Left lung (tissue), 10 donors: Measurements from ENCODE around the gene DUS1L. TPM values are rescaled to one million over a fixed set of nuclear protein-coding genes. Genes with fewer than 3 reads are reported as not detected.
A peak's percentile ranks its signal among the peaks of the same experiment; 100 is the strongest.

Experiments used
- ATAC-seq: fragments of 200-7000 bp; cut with Tn5 transposase; one replicate; pipeline ENCODE4 v1.9.1; 2020; ENCODE audit warnings: moderate library complexity
- DNase-seq, 4 donors: peaks; one replicate each; pipeline ENCODE4 v3.0.0-alpha.2; 2013 to 2020
- H3K27ac ChIP-seq, 2 donors: fragments of 200-600 bp; sonication (generic) in 1 of 2; one replicate each; pipeline versions ENCODE4 v1.5.0 to v1.8.0; 2020 to 2021
- H3K27me3 ChIP-seq, 2 donors: fragments of 200-600 bp; sonication (generic) in 1 of 2; one replicate each; pipeline versions ENCODE4 v1.5.0 to v1.8.0; 2020 to 2021
- H3K36me3 ChIP-seq, 2 donors: fragments of 200-600 bp; sonication (generic) in 1 of 2; one replicate each; pipeline versions ENCODE4 v1.5.0 to v1.8.0; 2020 to 2021
- H3K4me1 ChIP-seq, 2 donors: fragments of 200-600 bp; one replicate each; pipeline ENCODE4 v1.8.0; 2021
- H3K4me3 ChIP-seq, 2 donors: fragments of 200-600 bp; sonication (generic) in 1 of 2; one replicate each; pipeline versions ENCODE4 v1.5.0 to v1.8.0; 2020 to 2021; ENCODE audit warnings: mild to moderate bottlenecking in 1 of 2
- H3K9me3 ChIP-seq, 2 donors: fragments of 200-600 bp; sonication (generic) in 1 of 2; one replicate each; pipeline versions ENCODE4 v1.5.0 to v1.8.0; 2020 to 2021
- intact Hi-C, 2 donors: fragments of 100-400 bp; cut with DNase I; formaldehyde crosslinking; loops; one replicate each; pipeline versions ENCODE4 v1.11.2 to v1.14.2; 2022
- polyA plus RNA-seq, 6 donors: library from polyadenylated mRNA; unstranded; fragments of 120-200 nt; gene quantifications; one replicate each; pipeline ENCODE4 v1.2.1, GENCODE V29; 2013; ENCODE audit not compliant: insufficient read length in 6 of 6
- total RNA-seq, 2 donors: library from RNA; stranded (reverse); fragmentation: NEBNext Ultra II Directional; extraction: Animal tissue kit (Norgen Biotek cat#: 25700); gene quantifications; one replicate each; pipeline ENCODE4 v1.2.1, GENCODE V29; 2021
- TF ChIP-seq, protein P1 (sequence below), 2 donors: fragments of 200-600 bp; sonication (generic) in 1 of 2; IDR thresholded peaks; one replicate each; pipeline versions ENCODE4 v1.5.0 to v1.8.0; 2021; ENCODE audit warnings: antibody characterized with exemption in 2 of 2
- donor health status: DM: no; HTN: yes; CAD: no.
- donor health status: DM: no; HTN: no; CAD: no.

Gene DUS1L
- total and polyA plus RNA-seq, 8 donors: 55.7 to 103 (median 74.0) TPM

DNA sequence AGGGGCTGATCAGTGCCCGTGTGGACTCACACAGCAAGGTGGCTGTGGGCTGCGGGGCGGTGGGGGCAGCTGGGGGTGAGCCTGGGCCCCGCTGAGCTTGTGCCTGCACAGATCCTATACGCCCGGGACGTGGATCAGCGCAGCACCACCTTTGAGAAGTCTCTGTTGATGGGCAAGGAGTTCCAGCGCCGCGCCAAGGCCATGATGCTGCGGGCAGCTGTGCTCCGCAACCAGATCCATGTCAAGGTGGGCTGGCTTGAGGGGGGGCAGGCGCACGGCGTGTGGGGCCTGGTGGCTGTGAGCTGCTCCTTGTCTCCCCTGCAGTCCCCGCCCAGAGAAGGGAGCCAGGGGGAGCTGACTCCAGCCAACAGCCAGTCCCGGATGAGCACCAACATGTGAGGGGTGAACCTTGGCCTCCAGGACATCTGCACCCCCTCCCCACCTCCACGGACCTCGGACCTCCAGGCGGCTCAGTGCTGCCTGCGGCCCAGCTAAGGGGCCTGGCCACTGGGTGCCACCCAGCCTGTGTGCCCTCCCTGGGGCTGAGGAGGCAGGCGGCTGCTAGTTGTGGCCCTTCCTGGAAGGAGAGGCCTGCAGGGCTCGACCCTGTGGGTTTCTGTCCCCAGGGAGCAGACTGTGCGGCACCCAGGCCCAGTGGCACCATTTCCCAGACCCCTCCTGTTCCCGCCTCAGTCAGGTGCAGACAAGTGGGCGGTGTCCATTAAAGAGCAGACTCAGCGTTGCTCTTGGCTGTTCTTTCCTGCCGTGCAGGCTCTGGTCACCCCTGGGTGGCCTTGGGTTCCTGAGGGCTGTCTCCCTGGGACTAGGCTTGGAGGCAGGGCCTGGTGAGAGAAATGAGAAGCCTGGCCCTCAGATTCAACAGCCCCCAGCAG lies 8.6 kb downstream of the DUS1L start:
- ATAC-seq: no peak
- H3K27me3 ChIP-seq: no peaks in the 10 kb centered on the region
- H3K36me3 ChIP-seq: peaks cover 0 to 88% of the 10 kb centered on the region in 2 donors
- peaks cover 9 to 20% of the 10 kb centered on the region in 2 donors for H3K4me1 ChIP-seq
- no peaks in the 10 kb centered on the region for H3K9me3 ChIP-seq
- TF ChIP-seq, protein P1, sequence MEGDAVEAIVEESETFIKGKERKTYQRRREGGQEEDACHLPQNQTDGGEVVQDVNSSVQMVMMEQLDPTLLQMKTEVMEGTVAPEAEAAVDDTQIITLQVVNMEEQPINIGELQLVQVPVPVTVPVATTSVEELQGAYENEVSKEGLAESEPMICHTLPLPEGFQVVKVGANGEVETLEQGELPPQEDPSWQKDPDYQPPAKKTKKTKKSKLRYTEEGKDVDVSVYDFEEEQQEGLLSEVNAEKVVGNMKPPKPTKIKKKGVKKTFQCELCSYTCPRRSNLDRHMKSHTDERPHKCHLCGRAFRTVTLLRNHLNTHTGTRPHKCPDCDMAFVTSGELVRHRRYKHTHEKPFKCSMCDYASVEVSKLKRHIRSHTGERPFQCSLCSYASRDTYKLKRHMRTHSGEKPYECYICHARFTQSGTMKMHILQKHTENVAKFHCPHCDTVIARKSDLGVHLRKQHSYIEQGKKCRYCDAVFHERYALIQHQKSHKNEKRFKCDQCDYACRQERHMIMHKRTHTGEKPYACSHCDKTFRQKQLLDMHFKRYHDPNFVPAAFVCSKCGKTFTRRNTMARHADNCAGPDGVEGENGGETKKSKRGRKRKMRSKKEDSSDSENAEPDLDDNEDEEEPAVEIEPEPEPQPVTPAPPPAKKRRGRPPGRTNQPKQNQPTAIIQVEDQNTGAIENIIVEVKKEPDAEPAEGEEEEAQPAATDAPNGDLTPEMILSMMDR (IDR thresholded peaks at IDR 0.05): no peak
- H3K27ac ChIP-seq: no peak overlapping the region
- peak in 1 of 4 donors; percentile 70 for DNase-seq
- intact Hi-C loops: no loop called here
- H3K4me3 ChIP-seq: no peak overlapping the region

DNA sequence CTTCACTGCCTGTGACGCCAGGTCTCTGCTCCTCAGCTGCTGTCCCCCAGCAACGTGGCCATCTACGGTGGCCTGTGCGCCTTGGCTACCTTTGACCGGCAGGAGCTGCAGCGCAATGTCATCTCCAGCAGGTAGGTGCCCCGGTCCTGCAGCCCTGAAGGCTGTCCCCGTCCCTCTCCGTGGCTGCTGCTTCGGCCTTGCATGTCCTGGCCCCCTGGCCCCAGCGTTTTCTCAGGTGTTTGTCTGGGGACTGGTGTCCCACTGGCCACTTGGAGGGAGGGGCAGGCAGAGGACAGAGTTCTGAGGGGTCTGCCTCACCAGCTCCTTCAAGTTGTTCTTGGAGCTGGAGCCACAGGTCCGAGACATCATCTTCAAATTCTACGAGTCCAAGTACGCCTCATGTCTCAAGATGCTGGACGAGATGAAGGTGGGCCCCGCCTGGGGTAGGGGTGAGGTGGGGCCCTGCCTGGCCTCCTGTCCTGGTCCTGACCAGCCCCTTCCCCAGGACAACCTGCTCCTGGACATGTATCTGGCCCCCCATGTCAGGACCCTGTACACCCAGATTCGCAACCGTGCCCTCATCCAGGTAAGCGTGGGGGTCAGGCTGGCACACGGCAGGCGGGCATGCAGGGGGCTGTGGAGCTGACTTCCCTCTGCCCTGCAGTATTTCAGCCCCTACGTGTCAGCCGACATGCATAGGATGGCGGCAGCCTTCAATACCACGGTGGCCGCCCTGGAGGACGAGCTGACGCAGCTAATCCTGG lies 9.5 kb downstream of the DUS1L start:
- intact Hi-C loops: no loop called here
- Histone ChIP-seq H3K9me3 (no peaks in the 10 kb centered on the region), H3K4me3 (no peak overlapping the region), H3K36me3 (peaks cover 0 to 81% of the 10 kb centered on the region in 2 donors), H3K4me1 (peaks cover 9 to 21% of the 10 kb centered on the region in 2 donors), H3K27me3 (no peaks in the 10 kb centered on the region), H3K27ac (no peak overlapping the region)
- DNase-seq: peak in 1 of 4 donors; percentile 60
- TF ChIP-seq, protein P1 (IDR thresholded peaks at IDR 0.05): no peak
- no peak for ATAC-seq

DNA sequence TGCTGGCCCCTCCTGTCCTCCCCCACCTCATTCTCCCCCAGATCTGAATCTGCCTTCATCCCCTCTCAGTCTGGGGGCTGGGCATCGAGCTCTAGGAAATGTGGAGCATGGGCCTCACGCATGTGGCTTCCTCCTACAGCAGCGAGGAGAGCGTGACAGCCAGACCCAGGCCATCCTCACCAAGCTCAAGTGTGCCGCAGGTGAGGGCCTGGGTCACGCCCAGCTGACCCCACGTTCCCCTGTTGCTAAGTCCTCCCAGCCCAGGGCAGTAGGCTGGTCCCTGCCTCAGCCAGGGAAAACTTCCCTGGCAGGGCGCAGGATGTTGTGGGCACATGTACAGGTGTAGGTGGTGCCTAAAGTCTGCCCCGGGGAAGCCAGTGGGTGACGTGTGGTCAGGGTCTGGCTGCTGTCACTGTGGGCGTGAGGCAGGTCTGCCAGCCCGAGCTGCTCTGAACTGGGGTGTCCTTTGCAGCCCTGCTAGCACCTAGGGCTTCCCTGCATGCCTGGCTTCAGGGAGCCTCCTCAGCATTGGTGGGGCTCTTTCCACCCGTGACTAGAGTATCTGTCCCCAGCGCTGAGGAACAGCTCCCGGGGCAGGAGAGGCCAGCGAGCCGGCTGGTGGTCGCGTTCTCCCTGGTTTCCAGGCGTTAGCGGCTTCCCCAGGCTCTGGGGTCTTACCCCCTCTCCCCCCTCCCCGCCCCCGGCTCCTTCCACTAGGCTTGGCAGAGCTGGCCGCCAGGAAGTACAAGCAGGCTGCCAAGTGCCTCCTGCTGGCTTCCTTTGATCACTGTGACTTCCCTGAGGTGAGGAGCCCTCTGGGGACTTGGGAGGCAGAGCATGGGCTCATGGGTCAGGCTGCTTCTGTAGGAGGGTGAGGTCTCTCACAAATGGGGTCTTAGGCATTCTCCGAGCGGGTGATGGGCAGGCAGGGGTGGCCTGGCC lies 10.3 kb downstream of the DUS1L start:
- DNase-seq (peak in 1 of 4 donors; percentile 56), ATAC-seq (no peak)
- no peaks in the 10 kb centered on the region for H3K27me3 ChIP-seq
- peaks cover 0 to 72% of the 10 kb centered on the region in 2 donors for H3K36me3 ChIP-seq
- H3K9me3 ChIP-seq: no peaks in the 10 kb centered on the region
- intact Hi-C loops: no loop called here
- H3K4me3 ChIP-seq: no peak overlapping the region
- TF ChIP-seq, protein P1 (IDR thresholded peaks at IDR 0.05): no peak
- H3K27ac ChIP-seq: no peak overlapping the region
- H3K4me1 ChIP-seq: peaks cover 16 to 29% of the 10 kb centered on the region in 2 donors

DNA sequence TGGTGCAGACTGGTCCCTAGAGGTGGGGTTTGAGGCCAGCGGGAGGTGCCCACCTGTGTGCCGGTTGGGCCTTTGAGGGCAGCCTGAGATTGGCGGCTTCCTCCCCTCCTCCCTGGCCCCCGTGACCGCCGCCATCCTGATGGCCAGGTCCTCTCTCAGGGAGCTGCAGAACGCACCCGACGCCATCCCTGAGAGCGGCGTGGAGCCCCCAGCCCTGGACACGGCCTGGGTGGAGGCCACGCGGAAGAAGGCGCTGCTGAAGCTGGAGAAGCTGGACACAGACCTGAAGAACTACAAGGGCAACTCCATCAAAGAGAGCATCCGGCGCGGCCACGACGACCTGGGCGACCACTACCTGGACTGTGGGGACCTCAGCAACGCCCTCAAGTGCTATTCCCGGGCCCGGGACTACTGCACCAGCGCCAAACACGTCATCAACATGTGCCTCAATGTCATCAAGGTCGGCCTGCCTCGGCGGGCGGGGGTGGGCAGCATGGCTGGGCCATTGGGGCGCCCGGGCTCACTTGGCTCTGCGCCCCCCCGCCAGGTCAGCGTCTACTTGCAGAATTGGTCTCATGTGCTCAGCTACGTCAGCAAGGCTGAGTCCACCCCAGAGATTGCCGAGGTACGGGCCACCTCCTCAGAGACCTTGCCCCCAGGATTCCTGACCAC lies 11.1 kb downstream of the DUS1L start:
- no peak overlapping the region for H3K4me3 ChIP-seq
- H3K9me3 ChIP-seq: no peaks in the 10 kb centered on the region
- H3K36me3 ChIP-seq: peaks cover 0 to 68% of the 10 kb centered on the region in 2 donors
- intact Hi-C loops: no loop called here
- DNase-seq (peak in 1 of 4 donors; percentile 73), ATAC-seq (no peak)
- TF ChIP-seq, protein P1 (IDR thresholded peaks at IDR 0.05): no peak
- no peaks in the 10 kb centered on the region for H3K27me3 ChIP-seq
- no peak overlapping the region for H3K27ac ChIP-seq
- peaks cover 17 to 37% of the 10 kb centered on the region in 2 donors for H3K4me1 ChIP-seq
